ENCODE data around the gene ARCN1. TPM values are rescaled to one million over a fixed set of nuclear protein-coding genes. Genes with fewer than 3 reads are reported as not detected.

The ARCN1 gene
- total and polyA plus RNA-seq, 3 donors from 2014 or later: 107 to 128 (median 107) TPM

DNA sequence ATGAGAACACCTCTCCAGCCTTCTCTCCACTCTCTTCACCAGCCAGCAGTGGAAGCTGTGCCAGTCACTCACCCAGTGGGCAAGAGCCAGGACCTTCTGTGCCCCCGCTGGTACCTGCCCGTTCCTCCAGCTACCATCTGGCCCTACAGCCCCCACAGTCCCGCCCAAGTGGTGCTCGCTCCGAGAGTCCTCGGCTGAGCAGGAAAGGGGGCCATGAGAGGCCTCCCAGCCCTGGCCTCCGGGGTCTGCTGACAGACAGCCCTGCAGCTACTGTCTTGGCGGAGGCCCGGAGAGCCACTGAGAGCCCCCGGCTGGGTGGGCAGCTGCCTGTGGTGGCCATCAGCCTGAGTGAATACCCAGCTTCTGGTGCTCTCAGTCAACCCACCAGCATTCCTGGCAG lies 55.4 kb downstream of the ARCN1 start:
- Histone ChIP-seq H3K27me3 (no peaks in the 10 kb centered on the region), H3K4me3 (no peak overlapping the region), H3K9me3 (no peaks in the 10 kb centered on the region), H3K27ac (no peak overlapping the region), H3K4me1 (peaks cover 7% of the 10 kb centered on the region), H3K36me3 (ENCODE audit: low read depth, missing control alignments) (no peaks in the 10 kb centered on the region)
- no peak for DNase-seq
- TF ChIP-seq, protein P1, sequence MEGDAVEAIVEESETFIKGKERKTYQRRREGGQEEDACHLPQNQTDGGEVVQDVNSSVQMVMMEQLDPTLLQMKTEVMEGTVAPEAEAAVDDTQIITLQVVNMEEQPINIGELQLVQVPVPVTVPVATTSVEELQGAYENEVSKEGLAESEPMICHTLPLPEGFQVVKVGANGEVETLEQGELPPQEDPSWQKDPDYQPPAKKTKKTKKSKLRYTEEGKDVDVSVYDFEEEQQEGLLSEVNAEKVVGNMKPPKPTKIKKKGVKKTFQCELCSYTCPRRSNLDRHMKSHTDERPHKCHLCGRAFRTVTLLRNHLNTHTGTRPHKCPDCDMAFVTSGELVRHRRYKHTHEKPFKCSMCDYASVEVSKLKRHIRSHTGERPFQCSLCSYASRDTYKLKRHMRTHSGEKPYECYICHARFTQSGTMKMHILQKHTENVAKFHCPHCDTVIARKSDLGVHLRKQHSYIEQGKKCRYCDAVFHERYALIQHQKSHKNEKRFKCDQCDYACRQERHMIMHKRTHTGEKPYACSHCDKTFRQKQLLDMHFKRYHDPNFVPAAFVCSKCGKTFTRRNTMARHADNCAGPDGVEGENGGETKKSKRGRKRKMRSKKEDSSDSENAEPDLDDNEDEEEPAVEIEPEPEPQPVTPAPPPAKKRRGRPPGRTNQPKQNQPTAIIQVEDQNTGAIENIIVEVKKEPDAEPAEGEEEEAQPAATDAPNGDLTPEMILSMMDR (IDR thresholded peaks at IDR 0.05): no peak
- TF ChIP-seq POLR2A (IDR thresholded peaks at IDR 0.05): no peak
- intact Hi-C loops (cut with DNase I; ENCODE audit: low total_unique reads): no loop called here
- WGBS, 2 donors: 83 to 93% methylated on average over 6 to 10 of the region's 10 CpGs

DNA sequence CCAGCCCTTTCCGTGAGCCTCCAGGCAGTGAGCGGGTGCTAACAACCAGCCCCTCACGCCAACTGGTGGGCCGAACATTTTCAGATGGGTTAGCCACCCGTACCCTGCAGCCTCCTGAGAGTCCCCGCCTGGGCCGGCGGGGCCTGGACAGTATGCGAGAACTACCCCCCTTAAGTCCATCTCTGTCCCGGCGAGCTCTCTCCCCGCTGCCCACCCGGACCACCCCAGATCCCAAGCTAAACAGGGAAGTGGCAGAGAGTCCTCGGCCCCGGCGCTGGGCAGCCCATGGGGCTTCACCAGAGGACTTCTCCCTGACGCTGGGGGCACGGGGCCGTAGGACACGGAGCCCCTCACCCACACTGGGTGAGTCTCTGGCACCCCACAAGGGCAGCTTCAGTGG lies 55.8 kb downstream of the ARCN1 start:
- no peak for TF ChIP-seq POLR2A (IDR thresholded peaks at IDR 0.05)
- TF ChIP-seq, protein P1 (IDR thresholded peaks at IDR 0.05): no peak

DNA sequence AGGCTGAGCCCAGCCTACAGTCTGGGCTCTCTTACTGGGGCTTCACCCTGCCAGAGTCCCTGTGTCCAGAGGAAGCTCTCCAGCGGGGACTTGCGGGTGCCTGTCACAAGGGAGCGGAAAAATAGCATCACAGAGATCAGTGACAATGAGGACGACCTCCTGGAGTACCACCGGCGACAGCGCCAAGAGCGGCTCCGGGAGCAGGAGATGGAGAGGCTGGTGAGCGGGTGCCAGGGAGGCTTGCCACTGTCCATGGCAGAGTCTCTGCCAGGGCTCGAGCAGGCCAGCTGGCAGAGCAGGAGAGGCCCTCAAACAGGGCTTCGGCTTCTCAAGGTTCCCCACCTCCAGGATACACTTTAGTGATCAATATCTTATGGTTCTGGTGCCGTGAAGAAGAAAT lies 56.2 kb downstream of the ARCN1 start:
- Histone ChIP-seq H3K36me3 (ENCODE audit: low read depth, missing control alignments) (no peaks in the 10 kb centered on the region), H3K4me3 (no peak overlapping the region), H3K27ac (no peak overlapping the region), H3K4me1 (peaks cover 1% of the 10 kb centered on the region), H3K9me3 (no peaks in the 10 kb centered on the region), H3K27me3 (no peaks in the 10 kb centered on the region)
- intact Hi-C loops (cut with DNase I; ENCODE audit: low total_unique reads): no loop called here
- TF ChIP-seq, protein P1 (IDR thresholded peaks at IDR 0.05): no peak
- no peak for TF ChIP-seq POLR2A (IDR thresholded peaks at IDR 0.05)
- 82 to 88% methylated on average over 10 to 13 of the region's 13 CpGs for WGBS, 2 donors
- no peak for DNase-seq

More for the DNA sequence above, 55.8 kb downstream of the ARCN1 start:
- WGBS, 2 donors: 92% methylated on average over 20 of the region's 20 CpGs; no CpG with 5 or more reads in 1 of the 2 donors
- Histone ChIP-seq H3K4me1 (peaks cover 2% of the 10 kb centered on the region), H3K36me3 (ENCODE audit: low read depth, missing control alignments) (no peaks in the 10 kb centered on the region), H3K4me3 (no peak overlapping the region), H3K9me3 (no peaks in the 10 kb centered on the region), H3K27me3 (no peaks in the 10 kb centered on the region), H3K27ac (no peak overlapping the region)
- intact Hi-C loops (cut with DNase I; ENCODE audit: low total_unique reads): no loop called here
- DNase-seq: no peak

DNA sequence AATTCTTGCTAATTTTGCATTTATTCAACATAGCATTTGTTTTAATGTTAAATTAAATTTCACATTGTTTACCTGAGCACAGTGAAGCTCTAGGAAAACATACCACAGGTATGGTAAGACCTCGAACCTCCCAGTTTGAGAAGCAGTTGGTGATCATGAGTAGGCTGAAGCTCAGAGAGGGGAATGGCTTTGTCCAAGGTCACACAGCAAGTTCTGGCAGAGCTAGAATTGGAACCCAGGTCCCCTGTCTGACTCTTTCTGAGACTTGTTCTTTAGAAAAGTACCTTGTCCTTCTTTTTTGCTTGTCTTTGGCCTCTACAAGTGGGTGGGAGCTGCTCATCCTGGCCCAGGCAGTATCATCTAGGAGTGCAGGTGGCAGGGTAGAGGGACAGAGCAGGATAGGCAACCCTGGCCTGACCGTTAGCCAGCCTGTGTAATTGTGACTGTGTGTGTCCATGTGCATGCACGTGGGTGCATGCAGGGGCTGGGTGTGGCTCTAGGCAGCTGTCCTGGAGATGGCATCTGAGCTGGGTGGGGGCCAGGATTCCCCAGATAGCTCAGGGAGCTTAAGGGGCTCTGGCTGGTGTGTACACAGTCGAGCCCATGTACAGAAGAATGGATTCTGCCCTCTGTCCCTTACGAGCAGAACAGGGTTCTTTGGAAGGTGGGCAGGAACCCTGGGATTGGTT lies 56.8 kb downstream of the ARCN1 start:
- H3K4me3 ChIP-seq: no peak overlapping the region
- DNase-seq: no peak
- peaks cover 7% of the 10 kb centered on the region for H3K4me1 ChIP-seq
- WGBS, 2 donors: 70 to 74% methylated on average over 4 to 5 of the region's 5 CpGs
- no peaks in the 10 kb centered on the region for H3K36me3 ChIP-seq (ENCODE audit: low read depth, missing control alignments)
- no peaks in the 10 kb centered on the region for H3K9me3 ChIP-seq
- no peaks in the 10 kb centered on the region for H3K27me3 ChIP-seq
- no peak overlapping the region for H3K27ac ChIP-seq
- intact Hi-C loops (cut with DNase I; ENCODE audit: low total_unique reads): no loop called here
- no peak for TF ChIP-seq POLR2A (IDR thresholded peaks at IDR 0.05)
- TF ChIP-seq, protein P1 (IDR thresholded peaks at IDR 0.05): no peak

Data from testis (tissue), 3 donors.